IMR-90 (cell line): ENCODE measurements around the gene MRPL38. TPM values are rescaled to one million over a fixed set of nuclear protein-coding genes. Genes with fewer than 3 reads are reported as not detected.

Experiments
- BHLHE40 ChIP-seq: fragments of 150-350 bp; IDR thresholded peaks from 2 replicates; pipeline ENCODE4 v1.6.1; 2016; ENCODE audit warnings: mild to moderate bottlenecking, low read depth, low read length
- CEBPB ChIP-seq: IDR thresholded peaks from 2 replicates; pipeline ENCODE4 v1.6.1; 2012; ENCODE audit warnings: low read depth, low read length, improper control_type of control experiment
- FOS ChIP-seq: fragments of 150-350 bp; IDR thresholded peaks from 2 replicates; pipeline ENCODE4 v1.6.1; 2016; ENCODE audit warnings: low read depth, low read length
- MAFK ChIP-seq: IDR thresholded peaks from 2 replicates; pipeline ENCODE4 v1.6.1; 2012; ENCODE audit warnings: low read depth, low read length, improper control_type of control experiment
- NFE2L2 ChIP-seq: fragments of 150-350 bp; IDR thresholded peaks from 2 replicates; pipeline ENCODE4 v1.6.1; 2016; ENCODE audit warnings: low read depth, mild to moderate bottlenecking, low read length
- POLR2A ChIP-seq: IDR thresholded peaks from 2 replicates; pipeline ENCODE4 v1.6.1; 2012; ENCODE audit warnings: mild to moderate bottlenecking, low read depth, low read length
- RAD21 ChIP-seq: IDR thresholded peaks from 2 replicates; pipeline ENCODE4 v1.6.1; 2012; ENCODE audit warnings: low read length, improper control_type of control experiment
- RFX5 ChIP-seq: IDR thresholded peaks from 2 replicates; pipeline ENCODE4 v1.8.0; 2012; ENCODE audit warnings: low read depth, mild to moderate bottlenecking, low read length, moderate library complexity
- polyA plus RNA-seq, 3 experiments: library from polyadenylated mRNA; depleted of rRNA; stranded (reverse); fragments of >200 nt; gene quantifications; 2 replicates each; pipeline ENCODE4 v1.2.3, GENCODE V29; 2012; ENCODE audit warnings: low replicate concordance in 1 of 3
- total RNA-seq: library from RNA; depleted of rRNA; stranded (reverse); fragments of >200 nt; gene quantifications from 2 replicates; pipeline ENCODE4 v1.2.3, GENCODE V29; 2012

Gene MRPL38
- total and polyA plus RNA-seq, 2 of the 4 experiments (the other 2 are of a cell fraction) = 13.3 to 42.5 TPM

DNA sequence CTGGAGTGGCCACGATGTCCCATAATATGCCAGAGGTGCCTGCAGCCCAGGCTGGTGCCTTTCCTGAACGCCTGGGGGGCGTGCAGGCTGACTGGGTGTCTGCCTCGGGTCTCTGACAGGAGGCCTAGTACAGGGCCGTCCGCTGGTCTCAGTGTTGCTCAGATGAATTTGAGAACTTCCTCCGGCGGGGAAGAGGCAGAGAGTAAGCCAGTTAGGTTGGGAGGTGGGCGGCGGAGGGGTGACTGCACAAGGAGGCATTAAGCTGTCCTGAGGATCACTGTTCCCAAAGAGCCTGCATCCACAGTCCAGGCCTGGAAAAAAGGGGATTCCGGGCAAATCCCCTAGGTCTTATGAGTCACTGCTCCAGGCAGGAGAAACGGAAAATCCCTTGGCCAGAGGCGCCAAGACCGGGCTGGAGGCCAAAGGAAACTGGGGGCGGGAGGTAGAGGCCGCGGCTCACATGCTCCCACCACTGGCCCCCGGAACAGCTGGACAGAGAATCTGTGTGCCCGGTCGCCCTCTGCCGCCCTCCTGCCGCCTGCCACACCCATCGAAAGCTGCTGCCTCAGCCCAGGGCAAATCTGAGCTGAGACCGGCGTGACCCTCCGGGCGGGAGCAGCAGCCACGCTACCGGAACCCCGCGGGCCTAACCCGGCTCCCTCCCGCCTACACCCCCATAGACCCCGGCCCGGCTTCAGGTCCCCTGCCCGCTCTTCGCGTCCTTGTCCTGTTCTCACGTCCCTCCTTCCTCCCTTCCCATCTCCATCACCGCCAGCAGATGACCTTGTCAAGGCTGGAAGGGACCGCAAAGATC is 27.5 kb downstream of the MRPL38 start (continued):
- no peak for TF ChIP-seq CEBPB
- TF ChIP-seq NFE2L2 = 0 out of 2 replicates have a peak, but pooled peaks have one; percentile 1
- peak; percentile 78 for TF ChIP-seq BHLHE40
- TF ChIP-seq FOS = peak; percentile 89
- no peak for TF ChIP-seq RFX5
- peak; percentile 53; the same call in 1 of the 2 replicates for TF ChIP-seq POLR2A
- no peak for TF ChIP-seq MAFK
- peak; percentile 33; the same call in 1 of the 2 replicates for TF ChIP-seq RAD21
